ENCODE results near the gene HNRNPM. TPM values are rescaled to one million over a fixed set of nuclear protein-coding genes. Genes with fewer than 3 reads are reported as not detected.

HNRNPM gene
- total RNA-seq, 2 donors from 2014 or later: 117 to 155 TPM

DNA sequence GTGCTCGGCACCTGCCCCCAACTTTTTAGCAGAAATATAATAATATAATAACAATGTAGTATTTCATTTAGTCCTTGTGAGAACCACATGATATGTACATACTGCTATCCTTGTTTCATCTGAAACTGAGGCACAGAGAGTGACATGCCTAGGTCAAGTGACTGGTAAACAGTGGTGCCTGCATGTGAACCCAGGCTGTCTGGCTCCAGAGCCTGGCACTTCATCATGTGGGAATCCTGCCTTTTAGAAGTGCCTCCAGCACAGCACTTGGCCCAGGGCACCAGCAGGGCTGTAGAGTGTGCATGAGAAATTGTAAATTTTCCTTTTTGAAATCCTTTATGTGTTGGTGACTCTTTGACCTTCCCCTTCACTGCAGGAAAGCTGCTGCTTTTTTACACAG is 30.2 kb downstream of the HNRNPM start:
- TF ChIP-seq, protein P1, sequence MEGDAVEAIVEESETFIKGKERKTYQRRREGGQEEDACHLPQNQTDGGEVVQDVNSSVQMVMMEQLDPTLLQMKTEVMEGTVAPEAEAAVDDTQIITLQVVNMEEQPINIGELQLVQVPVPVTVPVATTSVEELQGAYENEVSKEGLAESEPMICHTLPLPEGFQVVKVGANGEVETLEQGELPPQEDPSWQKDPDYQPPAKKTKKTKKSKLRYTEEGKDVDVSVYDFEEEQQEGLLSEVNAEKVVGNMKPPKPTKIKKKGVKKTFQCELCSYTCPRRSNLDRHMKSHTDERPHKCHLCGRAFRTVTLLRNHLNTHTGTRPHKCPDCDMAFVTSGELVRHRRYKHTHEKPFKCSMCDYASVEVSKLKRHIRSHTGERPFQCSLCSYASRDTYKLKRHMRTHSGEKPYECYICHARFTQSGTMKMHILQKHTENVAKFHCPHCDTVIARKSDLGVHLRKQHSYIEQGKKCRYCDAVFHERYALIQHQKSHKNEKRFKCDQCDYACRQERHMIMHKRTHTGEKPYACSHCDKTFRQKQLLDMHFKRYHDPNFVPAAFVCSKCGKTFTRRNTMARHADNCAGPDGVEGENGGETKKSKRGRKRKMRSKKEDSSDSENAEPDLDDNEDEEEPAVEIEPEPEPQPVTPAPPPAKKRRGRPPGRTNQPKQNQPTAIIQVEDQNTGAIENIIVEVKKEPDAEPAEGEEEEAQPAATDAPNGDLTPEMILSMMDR (IDR thresholded peaks at IDR 0.05): no peak
- H3K4me3 ChIP-seq: no peak overlapping the region
- no peak for DNase-seq (ENCODE audit: low spot score)
- no peaks in the 10 kb centered on the region for H3K9me3 ChIP-seq
- peaks cover 0 to 5% of the 10 kb centered on the region in 2 donors for H3K4me1 ChIP-seq (ENCODE audit: control insufficient read depth in 1 of 2, low read depth in 2 of 2)
- H3K27me3 ChIP-seq (replicated peaks; ENCODE audit: insufficient read depth): no peaks in the 10 kb centered on the region
- H3K36me3 ChIP-seq: peaks cover 39% of the 10 kb centered on the region
- H3K27ac ChIP-seq: no peak overlapping the region
- ATAC-seq (ENCODE audit: insufficient number of reproducible peaks, low FRiP score, low read depth): no peak

DNA sequence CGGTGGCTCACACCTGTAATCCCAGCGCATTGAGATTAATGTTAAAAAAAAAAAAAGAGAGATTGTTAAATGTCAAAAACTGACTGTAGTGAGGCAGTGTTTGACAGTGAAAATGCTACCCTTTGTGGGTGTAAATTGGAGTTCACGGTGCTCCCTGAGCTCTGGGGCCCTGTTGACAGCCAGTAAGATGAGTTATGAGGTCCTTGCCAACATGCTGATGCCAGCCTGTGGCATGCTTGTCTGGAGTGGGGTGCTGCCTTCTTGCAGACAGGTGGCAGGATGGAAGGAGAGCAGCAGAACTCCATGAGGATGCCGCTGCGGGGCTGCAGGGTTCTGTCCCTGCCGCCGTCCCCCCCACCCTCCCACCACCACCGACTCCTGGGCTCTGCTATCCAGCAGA is 31.7 kb downstream of the HNRNPM start:
- TF ChIP-seq, protein P1 (IDR thresholded peaks at IDR 0.05): no peak
- Histone ChIP-seq H3K4me3 (no peak overlapping the region), H3K27me3 (replicated peaks; ENCODE audit: insufficient read depth) (no peaks in the 10 kb centered on the region), H3K27ac (no peak overlapping the region), H3K36me3 (peaks cover 25% of the 10 kb centered on the region), H3K9me3 (no peaks in the 10 kb centered on the region), H3K4me1 (ENCODE audit: control insufficient read depth in 1 of 2, low read depth in 2 of 2) (peaks cover 0 to 5% of the 10 kb centered on the region in 2 donors)
- DNase-seq (ENCODE audit: low spot score) (no peak), ATAC-seq (ENCODE audit: insufficient number of reproducible peaks, low FRiP score, low read depth) (no peak)

DNA sequence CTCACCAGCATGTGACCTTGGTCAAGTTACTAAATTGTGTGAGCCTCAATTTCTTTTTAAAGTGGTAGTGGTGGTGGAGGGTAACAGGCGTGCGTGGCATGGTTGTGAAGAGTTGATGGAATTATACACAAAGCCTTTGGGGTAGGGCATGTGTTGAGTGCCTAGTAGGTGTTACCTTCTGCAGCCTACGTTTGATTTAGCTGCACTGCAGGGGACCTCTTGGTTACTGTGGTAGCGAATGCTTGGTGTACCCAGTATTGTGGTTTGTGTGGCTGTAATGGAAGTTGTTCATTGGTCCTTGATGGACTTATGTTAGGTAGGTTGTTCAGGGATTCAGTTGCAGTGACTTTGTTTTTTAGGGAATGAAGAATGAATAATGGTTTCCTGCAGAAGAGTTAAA is 33.1 kb downstream of the HNRNPM start:
- TF ChIP-seq, protein P1 (IDR thresholded peaks at IDR 0.05): no peak
- H3K4me3 ChIP-seq: no peak overlapping the region
- H3K9me3 ChIP-seq: no peaks in the 10 kb centered on the region
- H3K27me3 ChIP-seq (replicated peaks; ENCODE audit: insufficient read depth): no peaks in the 10 kb centered on the region
- peaks cover 0 to 5% of the 10 kb centered on the region in 2 donors for H3K4me1 ChIP-seq (ENCODE audit: control insufficient read depth in 1 of 2, low read depth in 2 of 2)
- no peak for DNase-seq (ENCODE audit: low spot score)
- no peak for ATAC-seq (ENCODE audit: insufficient number of reproducible peaks, low FRiP score, low read depth)
- H3K27ac ChIP-seq: no peak overlapping the region
- H3K36me3 ChIP-seq: peaks cover 18% of the 10 kb centered on the region

DNA sequence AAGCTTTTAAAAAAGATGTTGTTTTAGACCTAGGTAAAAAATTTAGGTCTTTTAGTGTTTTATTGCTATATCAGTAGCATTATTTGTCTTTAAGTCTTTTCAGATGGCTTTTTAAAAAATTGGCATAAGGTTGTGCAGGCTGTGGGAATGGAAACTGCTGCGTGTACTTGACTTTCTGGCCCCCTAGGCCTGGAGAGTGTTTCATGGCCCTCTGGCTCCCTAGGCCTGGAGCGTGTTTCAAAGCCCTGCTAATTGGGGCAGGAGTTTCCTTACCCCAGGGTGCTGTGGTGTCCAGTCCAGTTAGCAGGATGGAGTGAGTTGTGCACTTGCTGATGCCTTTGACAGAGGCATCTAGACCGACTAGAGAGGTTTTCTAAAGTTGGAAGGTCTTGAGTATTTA is 33.8 kb downstream of the HNRNPM start:
- no peaks in the 10 kb centered on the region for H3K9me3 ChIP-seq
- TF ChIP-seq, protein P1 (IDR thresholded peaks at IDR 0.05): no peak

DNA sequence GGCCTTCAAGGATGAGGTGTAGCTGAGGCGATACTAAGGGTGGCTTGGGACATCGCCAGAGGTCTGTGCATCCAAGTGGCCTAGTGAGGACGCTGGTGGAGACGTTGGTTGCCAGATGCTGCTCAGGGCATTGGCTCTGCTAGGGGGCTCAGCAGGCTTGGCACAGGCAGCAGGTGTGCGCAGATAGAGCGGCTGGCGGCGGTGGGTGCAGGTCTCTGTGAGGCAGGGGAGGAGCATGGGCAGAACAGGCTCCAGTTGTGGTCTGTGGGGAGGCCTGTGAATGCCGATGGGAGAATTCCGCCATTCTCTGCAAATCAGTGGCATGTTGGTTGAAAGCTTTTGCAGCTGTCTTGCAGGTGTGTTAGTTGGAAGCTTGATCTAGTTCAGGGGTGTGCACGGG is 36.4 kb downstream of the HNRNPM start:
- H3K27ac ChIP-seq: no peak overlapping the region
- ATAC-seq (ENCODE audit: insufficient number of reproducible peaks, low FRiP score, low read depth) (no peak), DNase-seq (ENCODE audit: low spot score) (no peak)
- no peaks in the 10 kb centered on the region for H3K9me3 ChIP-seq
- H3K4me3 ChIP-seq: no peak overlapping the region
- no peaks in the 10 kb centered on the region for H3K27me3 ChIP-seq (replicated peaks; ENCODE audit: insufficient read depth)
- peaks cover 25% of the 10 kb centered on the region for H3K36me3 ChIP-seq
- TF ChIP-seq, protein P1 (IDR thresholded peaks at IDR 0.05): no peak
- peaks cover 0 to 5% of the 10 kb centered on the region in 2 donors for H3K4me1 ChIP-seq (ENCODE audit: control insufficient read depth in 1 of 2, low read depth in 2 of 2)

More for the DNA sequence above, 33.8 kb downstream of the HNRNPM start:
- DNase-seq (ENCODE audit: low spot score) (no peak), ATAC-seq (ENCODE audit: insufficient number of reproducible peaks, low FRiP score, low read depth) (no peak)
- Histone ChIP-seq H3K27me3 (replicated peaks; ENCODE audit: insufficient read depth) (no peaks in the 10 kb centered on the region), H3K4me3 (no peak overlapping the region), H3K36me3 (peaks cover 19% of the 10 kb centered on the region), H3K27ac (no peak overlapping the region), H3K4me1 (ENCODE audit: control insufficient read depth in 1 of 2, low read depth in 2 of 2) (peaks cover 0 to 5% of the 10 kb centered on the region in 2 donors)
